BLaER1 treated with 17β-estradiol and CSF1 and Interleukin-3, amounts not matched to agents 10 nM and 100 nM (cell line): ENCODE measurements around the gene URM1.

Experiments used
- H3K27ac ChIP-seq, 11 experiments: shearing (Covaris generic); formaldehyde crosslinking; 2 replicates each; pipeline ENCODE4 v1.8.1; 2022
- H3K27me3 ChIP-seq, 11 experiments: shearing (Covaris generic); formaldehyde crosslinking; 2 replicates each; pipeline ENCODE4 v1.8.1; 2022
- H3K36me3 ChIP-seq, 11 experiments: shearing (Covaris generic); formaldehyde crosslinking; 2 replicates each; pipeline ENCODE4 v1.8.1; 2022
- H3K4me1 ChIP-seq, 10 experiments: shearing (Covaris generic); formaldehyde crosslinking; 2 replicates each; pipeline ENCODE4 v1.8.1; 2022
- H3K4me2 ChIP-seq, 11 experiments: shearing (Covaris generic); formaldehyde crosslinking; 2 replicates each; pipeline ENCODE4 v1.8.1; 2022
- H3K4me3 ChIP-seq, 10 experiments: shearing (Covaris generic); formaldehyde crosslinking; 2 replicates each; pipeline ENCODE4 v1.8.1; 2022
- H3K9ac ChIP-seq, 11 experiments: shearing (Covaris generic); formaldehyde crosslinking; 2 replicates each; pipeline ENCODE4 v1.8.1; 2022
- H3K9me3 ChIP-seq, 11 experiments: shearing (Covaris generic); formaldehyde crosslinking; replicated peaks in 1 of 11; 2 replicates each; pipeline ENCODE4 v1.8.1; 2022
- H4K20me1 ChIP-seq, 11 experiments: shearing (Covaris generic); formaldehyde crosslinking; 2 replicates each; pipeline ENCODE4 v1.8.1; 2022
- Cebpa-rat ChIP-seq, 11 experiments: shearing (Covaris generic); IDR thresholded peaks; 2 replicates each; pipeline ENCODE4 v1.8.1; 2022

URM1 gene

GRCh38 chr9:128370752-128371629 is at the start of gene URM1:
URM1 (plus strand) TSS chr9:128371374; CDS start chr9:128371381, 7 bp downstream.
- Histone ChIP-seq H3K27ac (peak within 1 kb of the TSS; percentile 73 to 93 (median 86)), H4K20me1 (peaks cover 0 to 37% (median 28%) of the 10 kb centered on the region in 11 experiments; a peak in 18 of 22 replicates), H3K27me3 (no peaks in the 10 kb centered on the region), H3K4me1 (peaks cover 19 to 38% (median 28%) of the 10 kb centered on the region in 10 experiments), H3K9ac (peak within 1 kb of the TSS; percentile 80 to 95 (median 89)), H3K36me3 (peaks cover 0 to 36% (median 29%) of the 10 kb centered on the region in 11 experiments; a peak in 20 of 22 replicates), H3K4me3 (peak within 1 kb of the TSS; percentile 75 to 99 (median 95)), H3K9me3 (no peaks in the 10 kb centered on the region), H3K4me2 (peak within 1 kb of the TSS; percentile 88 to 98 (median 93))
- TF ChIP-seq Cebpa-rat (IDR thresholded peaks at IDR 0.05), result no peak

- H3K9me3 ChIP-seq, result no peaks in the 10 kb centered on the region
- H4K20me1 ChIP-seq, result peaks cover 0 to 14% (median 4%) of the 10 kb centered on the region in 11 experiments; a peak in 5 of 22 replicates
- H3K36me3 ChIP-seq, result peaks cover 35 to 74% (median 63%) of the 10 kb centered on the region in 11 experiments
- peak overlapping the region; percentile 80 to 97 (median 93) for H3K4me3 ChIP-seq
- H3K9ac ChIP-seq, result peak overlapping the region; percentile 83 to 95 (median 89)
- H3K27me3 ChIP-seq, result no peaks in the 10 kb centered on the region
- peaks cover 22 to 30% (median 28%) of the 10 kb centered on the region in 10 experiments for H3K4me1 ChIP-seq
- H3K4me2 ChIP-seq, result peak overlapping the region; percentile 85 to 98 (median 94)
- peak overlapping the region in 10 of 11 experiments; percentile 82 to 96 (median 90); a peak in 20 of 22 replicates for H3K27ac ChIP-seq
- TF ChIP-seq Cebpa-rat (IDR thresholded peaks at IDR 0.05), result no peak
These were observed 49.2 kb upstream of the URM1 start for GRCh38 chr9:128321879-128322403.

GRCh38 chr9:128322404-128323211 is 48.6 kb upstream of the URM1 start, which contains the start of the genes COQ4 and TRUB2:
COQ4 (plus strand) TSS chr9:128322839; CDS start chr9:128322859, 20 bp downstream.
TRUB2 (minus strand) TSS chr9:128322447; CDS start chr9:128322408, 39 bp downstream.
- Histone ChIP-seq H3K36me3 (peaks cover 35 to 74% (median 63%) of the 10 kb centered on the region in 11 experiments), H3K9ac (peak within 1 kb of the TSS; percentile 83 to 95 (median 89)), H3K4me1 (peaks cover 22 to 33% (median 30%) of the 10 kb centered on the region in 10 experiments), H4K20me1 (peaks cover 0 to 13% (median 3%) of the 10 kb centered on the region in 11 experiments; a peak in 5 of 22 replicates), H3K4me2 (peak within 1 kb of the TSS; percentile 89 to 98 (median 95)), H3K9me3 (no peaks in the 10 kb centered on the region), H3K27me3 (no peaks in the 10 kb centered on the region), H3K4me3 (peak within 1 kb of the TSS; percentile 80 to 97 (median 93)), H3K27ac (peak within 1 kb of the TSS; percentile 69 to 96 (median 89); a peak in 21 of 22 replicates)
- TF ChIP-seq Cebpa-rat (IDR thresholded peaks at IDR 0.05), result no peak

- Histone ChIP-seq H4K20me1 (peaks cover 0 to 20% (median 5%) of the 10 kb centered on the region in 11 experiments; a peak in 6 of 22 replicates), H3K27ac (peak overlapping the region in 10 of 11 experiments; percentile 82 to 96 (median 90); a peak in 20 of 22 replicates), H3K9me3 (no peaks in the 10 kb centered on the region), H3K4me2 (peak overlapping the region; percentile 80 to 98 (median 94)), H3K27me3 (no peaks in the 10 kb centered on the region), H3K4me1 (peaks cover 22 to 39% (median 37%) of the 10 kb centered on the region in 10 experiments), H3K9ac (peak overlapping the region; percentile 83 to 95 (median 89)), H3K4me3 (peak overlapping the region; percentile 80 to 97 (median 93)), H3K36me3 (peaks cover 38 to 74% (median 61%) of the 10 kb centered on the region in 11 experiments)
- TF ChIP-seq Cebpa-rat (IDR thresholded peaks at IDR 0.05), result no peak
These were observed 47.9 kb upstream of the URM1 start for GRCh38 chr9:128323212-128323730.

GRCh38 chr9:128323791-128324190 is 47.4 kb upstream of the URM1 start:
- Histone ChIP-seq H3K4me3 (peak overlapping the region; percentile 80 to 97 (median 93)), H3K27me3 (no peaks in the 10 kb centered on the region), H3K27ac (peak overlapping the region in 10 of 11 experiments; percentile 82 to 96 (median 90); a peak in 19 of 22 replicates), H3K4me2 (peak overlapping the region; percentile 80 to 98 (median 94)), H4K20me1 (peaks cover 0 to 25% (median 9%) of the 10 kb centered on the region in 11 experiments; a peak in 6 of 22 replicates), H3K36me3 (peaks cover 35 to 74% (median 56%) of the 10 kb centered on the region in 11 experiments), H3K9ac (peak overlapping the region; percentile 83 to 95 (median 89)), H3K9me3 (no peaks in the 10 kb centered on the region), H3K4me1 (peaks cover 22 to 45% (median 40%) of the 10 kb centered on the region in 10 experiments)
- peak in 7 of 11 experiments; percentile 34 to 89 (median 48); a peak in 10 of 22 replicates for TF ChIP-seq Cebpa-rat (IDR thresholded peaks at IDR 0.05)

GRCh38 chr9:128324401-128324800 is 46.8 kb upstream of the URM1 start:
- Histone ChIP-seq H3K9ac (peak overlapping the region in 10 of 11 experiments; percentile 83 to 95 (median 90); a peak in 20 of 22 replicates), H3K4me3 (peak overlapping the region in 7 of 10 experiments; percentile 89 to 97 (median 96); a peak in 10 of 20 replicates), H3K9me3 (no peaks in the 10 kb centered on the region), H4K20me1 (peaks cover 0 to 25% (median 9%) of the 10 kb centered on the region in 11 experiments; a peak in 6 of 22 replicates), H3K36me3 (peaks cover 34 to 74% (median 52%) of the 10 kb centered on the region in 11 experiments), H3K27me3 (no peaks in the 10 kb centered on the region), H3K27ac (peak overlapping the region in 10 of 11 experiments; percentile 82 to 96 (median 90); a peak in 16 of 22 replicates), H3K4me1 (peaks cover 22 to 45% (median 40%) of the 10 kb centered on the region in 10 experiments), H3K4me2 (peak overlapping the region; percentile 80 to 98 (median 94))
- TF ChIP-seq Cebpa-rat (IDR thresholded peaks at IDR 0.05), result no peak

GRCh38 chr9:128325629-128326028 is 45.5 kb upstream of the URM1 start:
- H3K9ac ChIP-seq, result peak overlapping the region in 6 of 11 experiments; percentile 1 to 95 (median 18); a peak in 4 of 22 replicates
- no peaks in the 10 kb centered on the region for H3K27me3 ChIP-seq
- H3K27ac ChIP-seq, result 0 out of 22 replicates have a peak overlapping the region, but pooled peaks of 2 of the 11 experiments have one; percentile 2 to 90
- no peak for TF ChIP-seq Cebpa-rat (IDR thresholded peaks at IDR 0.05)
- no peak overlapping the region; a peak in 1 of 22 replicates for H3K4me2 ChIP-seq
- H3K9me3 ChIP-seq, result no peaks in the 10 kb centered on the region
- H3K4me3 ChIP-seq, result no peak overlapping the region
- peaks cover 0 to 25% (median 9%) of the 10 kb centered on the region in 11 experiments; a peak in 6 of 22 replicates for H4K20me1 ChIP-seq
- peaks cover 33 to 74% (median 49%) of the 10 kb centered on the region in 11 experiments for H3K36me3 ChIP-seq
- H3K4me1 ChIP-seq, result peaks cover 22 to 45% (median 40%) of the 10 kb centered on the region in 10 experiments
